Stimulated activated CD4-positive, alpha-beta T cell treated with anti-CD3 and anti-CD28 coated beads, Interleukin-2, amount 100 ng/mL, for 48 hours (primary cell): ENCODE data around the gene FBXO33.

Experiments used
- DNase-seq, 2 donors: peaks; one replicate each; pipeline ENCODE4 v3.0.0-alpha.2; 2020

FBXO33 gene

GRCh38 chr14:39430762-39431415 lies 1.3 kb downstream of the FBXO33 start:
- peak in 1 of 2 donors; percentile 11 for DNase-seq

GRCh38 chr14:39428118-39428517 lies 4.1 kb downstream of the FBXO33 start:
- no peak for DNase-seq

- no peak for DNase-seq
Observed at GRCh38 chr14:39426605-39427004, 5.6 kb downstream of the FBXO33 start.

- no peak for DNase-seq
Observed at GRCh38 chr14:39425947-39426346, 6.3 kb downstream of the FBXO33 start.

- DNase-seq, result no peak
Observed at GRCh38 chr14:39423793-39424192, 8.4 kb downstream of the FBXO33 start.

GRCh38 chr14:39422243-39422642 lies 10.0 kb downstream of the FBXO33 start:
- no peak for DNase-seq

GRCh38 chr14:39419272-39419671 lies 13.0 kb downstream of the FBXO33 start:
- no peak for DNase-seq

GRCh38 chr14:39417014-39417413 lies 15.2 kb downstream of the FBXO33 start:
- no peak for DNase-seq

- DNase-seq, result no peak
Observed at GRCh38 chr14:39416072-39416471, 16.2 kb downstream of the FBXO33 start.

- no peak for DNase-seq
Observed at GRCh38 chr14:39406560-39406959, 25.7 kb downstream of the FBXO33 start.

GRCh38 chr14:39398382-39398781 lies 33.9 kb downstream of the FBXO33 start:
- no peak for DNase-seq

GRCh38 chr14:39396448-39396847 lies 35.8 kb downstream of the FBXO33 start:
- no peak for DNase-seq

GRCh38 chr14:39395555-39396254 lies 36.5 kb downstream of the FBXO33 start:
- DNase-seq, result no peak

- DNase-seq, result no peak
Observed at GRCh38 chr14:39393289-39393688, 38.9 kb downstream of the FBXO33 start.

GRCh38 chr14:39384177-39384576 lies 48.1 kb downstream of the FBXO33 start:
- no peak for DNase-seq

- DNase-seq, result no peak
Observed at GRCh38 chr14:39383741-39384140, 48.5 kb downstream of the FBXO33 start.

- DNase-seq, result no peak
Observed at GRCh38 chr14:39383026-39383660, 49.1 kb downstream of the FBXO33 start.

GRCh38 chr14:39382463-39382862 lies 49.8 kb downstream of the FBXO33 start:
- DNase-seq, result no peak

- DNase-seq, result no peak
Observed at GRCh38 chr14:39381366-39381765, 50.9 kb downstream of the FBXO33 start.

- no peak for DNase-seq
Observed at GRCh38 chr14:39376667-39377403, 55.4 kb downstream of the FBXO33 start.

- DNase-seq, result no peak
Observed at GRCh38 chr14:39374851-39375250, 57.4 kb downstream of the FBXO33 start.

GRCh38 chr14:39372656-39373055 lies 59.6 kb downstream of the FBXO33 start:
- DNase-seq, result no peak

GRCh38 chr14:39370415-39370814 lies 61.8 kb downstream of the FBXO33 start:
- no peak for DNase-seq

GRCh38 chr14:39369029-39369428 lies 63.2 kb downstream of the FBXO33 start:
- no peak for DNase-seq
